SU-DHL-6 (cell line): ENCODE measurements around the gene KCNJ4.

Source experiments
- EZH2phosphoT487 ChIP-seq: fragments of 200-600 bp; sonication (generic), shearing (Covaris generic); conservative IDR thresholded peaks from 2 replicates; pipeline ENCODE4 v1.6.1; 2018; ENCODE audit warnings: mild to moderate bottlenecking, antibody characterized with exemption, low read length, moderate library complexity, mixed read lengths
- TF ChIP-seq, protein P1 (sequence below): fragments of 200-600 bp; sonication (generic); IDR thresholded peaks from one replicate; pipeline ENCODE4 v1.5.1; 2017; ENCODE audit warnings: antibody characterized with exemption, mild to moderate bottlenecking, low read length, moderate library complexity; ENCODE audit not compliant: insufficient read depth, poor library complexity, severe bottlenecking

DNA sequence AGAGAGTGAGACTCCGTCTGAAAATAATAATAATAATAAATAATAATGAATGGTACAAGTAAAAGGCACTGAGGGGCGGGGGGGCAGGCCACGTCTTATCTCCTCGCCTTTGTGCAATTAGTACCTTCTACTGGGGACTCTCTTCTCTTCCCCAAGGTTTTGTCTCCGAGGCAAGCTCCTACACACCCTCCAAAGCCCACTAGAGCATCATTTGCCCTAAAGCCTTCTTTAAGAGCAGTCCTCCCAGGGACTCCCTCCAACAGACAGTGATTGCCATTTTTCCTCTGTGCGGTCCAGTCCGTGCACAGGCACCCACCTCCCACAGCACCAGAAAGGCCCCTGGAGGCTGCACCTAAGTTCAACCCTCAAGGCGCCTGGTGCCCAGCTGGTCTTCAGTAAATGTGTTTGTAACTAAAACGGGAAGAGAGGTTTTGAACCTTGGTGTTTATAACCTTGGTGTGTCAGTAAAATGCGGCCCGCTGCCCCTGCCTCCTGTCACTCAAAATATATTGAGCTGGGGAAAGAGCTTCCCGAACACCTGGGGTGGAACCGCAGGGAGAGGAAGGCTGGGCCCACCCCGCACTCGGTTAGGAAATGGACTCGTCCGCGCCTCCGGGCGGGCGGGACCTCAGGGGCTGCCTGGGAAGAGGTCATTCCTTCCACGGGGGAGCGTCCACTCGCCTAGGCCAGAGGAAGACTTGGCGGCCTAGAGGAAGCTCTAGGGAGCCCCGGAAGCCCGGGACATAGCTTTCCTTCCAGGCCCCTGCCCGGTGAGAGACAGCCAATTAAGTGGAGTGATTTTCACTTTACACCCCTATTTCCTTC, 8.2 kb upstream of the KCNJ4 start:
- TF ChIP-seq, protein P1, sequence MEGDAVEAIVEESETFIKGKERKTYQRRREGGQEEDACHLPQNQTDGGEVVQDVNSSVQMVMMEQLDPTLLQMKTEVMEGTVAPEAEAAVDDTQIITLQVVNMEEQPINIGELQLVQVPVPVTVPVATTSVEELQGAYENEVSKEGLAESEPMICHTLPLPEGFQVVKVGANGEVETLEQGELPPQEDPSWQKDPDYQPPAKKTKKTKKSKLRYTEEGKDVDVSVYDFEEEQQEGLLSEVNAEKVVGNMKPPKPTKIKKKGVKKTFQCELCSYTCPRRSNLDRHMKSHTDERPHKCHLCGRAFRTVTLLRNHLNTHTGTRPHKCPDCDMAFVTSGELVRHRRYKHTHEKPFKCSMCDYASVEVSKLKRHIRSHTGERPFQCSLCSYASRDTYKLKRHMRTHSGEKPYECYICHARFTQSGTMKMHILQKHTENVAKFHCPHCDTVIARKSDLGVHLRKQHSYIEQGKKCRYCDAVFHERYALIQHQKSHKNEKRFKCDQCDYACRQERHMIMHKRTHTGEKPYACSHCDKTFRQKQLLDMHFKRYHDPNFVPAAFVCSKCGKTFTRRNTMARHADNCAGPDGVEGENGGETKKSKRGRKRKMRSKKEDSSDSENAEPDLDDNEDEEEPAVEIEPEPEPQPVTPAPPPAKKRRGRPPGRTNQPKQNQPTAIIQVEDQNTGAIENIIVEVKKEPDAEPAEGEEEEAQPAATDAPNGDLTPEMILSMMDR: no peak
- TF ChIP-seq EZH2phosphoT487: no peak
